ENCODE data around the gene HNRNPA2B1.

The HNRNPA2B1 gene

GRCh38 chr7:26200444-26201246 lies at the start of gene HNRNPA2B1:
HNRNPA2B1 (minus strand) TSS chr7:26200746; CDS start chr7:26200577, 169 bp downstream.
- DNase-seq (ENCODE audit: low read depth in 1 of 2, low spot score in 1 of 2) = peak; percentile 95 to 96

GRCh38 chr7:26250239-26250638 lies 49.7 kb upstream of the HNRNPA2B1 start:
- no peak for DNase-seq (ENCODE audit: low read depth in 1 of 2, low spot score in 1 of 2)

- no peak for DNase-seq (ENCODE audit: low read depth in 1 of 2, low spot score in 1 of 2)
Observed at GRCh38 chr7:26245150-26245549, 44.6 kb upstream of the HNRNPA2B1 start.

- no peak for DNase-seq (ENCODE audit: low read depth in 1 of 2, low spot score in 1 of 2)
Observed at GRCh38 chr7:26238032-26238431, 37.5 kb upstream of the HNRNPA2B1 start.

GRCh38 chr7:26237035-26237807 lies 36.7 kb upstream of the HNRNPA2B1 start:
- no peak for DNase-seq (ENCODE audit: low read depth in 1 of 2, low spot score in 1 of 2)

- DNase-seq (ENCODE audit: low read depth in 1 of 2, low spot score in 1 of 2) = no peak
Observed at GRCh38 chr7:26233902-26234511, 33.5 kb upstream of the HNRNPA2B1 start.

- no peak for DNase-seq (ENCODE audit: low read depth in 1 of 2, low spot score in 1 of 2)
Observed at GRCh38 chr7:26227987-26228386, 27.4 kb upstream of the HNRNPA2B1 start.

- DNase-seq (ENCODE audit: low read depth in 1 of 2, low spot score in 1 of 2) = no peak
Observed at GRCh38 chr7:26224359-26224758, 23.8 kb upstream of the HNRNPA2B1 start.

- no peak for DNase-seq (ENCODE audit: low read depth in 1 of 2, low spot score in 1 of 2)
Observed at GRCh38 chr7:26216049-26216448, 15.5 kb upstream of the HNRNPA2B1 start.

- no peak for DNase-seq (ENCODE audit: low read depth in 1 of 2, low spot score in 1 of 2)
Observed at GRCh38 chr7:26213807-26214515, 13.4 kb upstream of the HNRNPA2B1 start.

GRCh38 chr7:26212921-26213718 lies 12.6 kb upstream of the HNRNPA2B1 start:
- DNase-seq (ENCODE audit: low read depth in 1 of 2, low spot score in 1 of 2) = no peak

- DNase-seq (ENCODE audit: low read depth in 1 of 2, low spot score in 1 of 2) = no peak
Observed at GRCh38 chr7:26208040-26208439, 7.5 kb upstream of the HNRNPA2B1 start.

GRCh38 chr7:26203016-26203415 lies 2.5 kb upstream of the HNRNPA2B1 start:
- DNase-seq (ENCODE audit: low read depth in 1 of 2, low spot score in 1 of 2) = no peak

GRCh38 chr7:26202019-26202990 lies 1.8 kb upstream of the HNRNPA2B1 start:
- DNase-seq (ENCODE audit: low read depth in 1 of 2, low spot score in 1 of 2) = peak; percentile 32 to 46

GRCh38 chr7:26201247-26202018 lies 887 bp upstream of the HNRNPA2B1 start, which contains the start of gene CBX3:
CBX3 (plus strand) TSS chr7:26201745; CDS start chr7:26202999, 1,254 bp downstream.
- peak; percentile 74 to 75 for DNase-seq (ENCODE audit: low read depth in 1 of 2, low spot score in 1 of 2)

GRCh38 chr7:26200038-26200443 lies 505 bp downstream of the HNRNPA2B1 start:
- DNase-seq (ENCODE audit: low read depth in 1 of 2, low spot score in 1 of 2) = peak; percentile 54 to 62

- DNase-seq (ENCODE audit: low read depth in 1 of 2, low spot score in 1 of 2) = peak; percentile 45 to 51
Observed at GRCh38 chr7:26199301-26200037, 1.1 kb downstream of the HNRNPA2B1 start.

- no peak for DNase-seq (ENCODE audit: low read depth in 1 of 2, low spot score in 1 of 2)
Observed at GRCh38 chr7:26198781-26199169, 1.8 kb downstream of the HNRNPA2B1 start.

Measured in activated T-helper 1 cell treated with anti-CD3 and anti-CD28 coated beads, Interleukin-2, amount 50 U/mL, for 16 hours (primary cell).